NCI-H460 (cell line): ENCODE data around the gene WWC1. TPM values are rescaled to one million over a fixed set of nuclear protein-coding genes. Genes with fewer than 3 reads are reported as not detected.
"Not testable (repeated sequence)": the region's sequence is repeated elsewhere in the genome, so short reads cannot be mapped to it uniquely, and the experiment has no call there.

Experiments used
- DNase-seq: peaks from one replicate; pipeline ENCODE4 v3.0.0-alpha.2; 2016; ENCODE audit warnings: low read depth; ENCODE audit errors: extremely low read depth
- total RNA-seq: library from RNA; depleted of rRNA; stranded (reverse); fragments of >200 nt; shearing (Covaris generic); gene quantifications from 2 replicates; pipeline ENCODE4 v1.2.3, GENCODE V29; 2014

Gene WWC1
- total RNA-seq, 1 experiment from 2014 or later, result 19.0 TPM

GRCh38 chr5:168328814-168329213 lies 37.4 kb downstream of the WWC1 start:
- DNase-seq, result no peak

DNA sequence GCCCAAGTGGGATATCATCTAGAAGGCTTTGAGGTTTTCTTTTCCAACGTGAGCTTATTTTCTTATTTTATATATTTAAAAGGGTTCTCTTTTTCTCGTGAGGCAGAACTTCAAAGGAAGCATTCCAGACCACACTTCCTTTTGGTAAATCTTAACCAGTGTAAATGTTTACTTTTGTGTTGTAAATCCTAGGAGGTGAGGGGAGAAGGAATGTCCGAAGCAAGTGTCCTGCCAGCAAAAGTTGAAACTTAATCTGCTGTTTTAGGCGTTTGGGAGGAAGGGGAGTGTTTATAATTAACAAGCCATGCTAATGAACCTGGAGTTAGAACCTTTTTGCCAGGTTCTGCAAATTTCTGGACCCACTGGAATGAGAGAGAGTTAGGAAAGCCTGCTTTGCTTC lies 37.9 kb downstream of the WWC1 start:
- no peak for DNase-seq

DNA sequence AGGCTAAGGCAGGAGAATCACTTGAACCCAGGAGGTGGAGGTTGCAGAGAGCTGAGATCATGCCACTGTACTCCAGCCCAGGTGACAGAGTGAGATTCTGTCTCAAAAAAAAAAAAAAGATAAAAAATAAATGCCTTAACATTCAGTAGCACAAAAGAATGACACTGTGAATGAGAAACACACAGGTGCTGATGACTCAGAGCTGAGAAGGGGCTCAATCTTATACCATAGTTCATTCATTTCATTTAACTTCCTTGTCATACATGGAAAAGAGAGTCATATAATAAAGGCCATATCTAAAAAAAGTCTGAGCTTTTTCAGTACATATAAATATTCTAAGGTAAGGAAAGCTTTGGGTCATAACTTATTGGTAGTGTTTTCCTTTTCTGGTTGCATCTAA lies 40.6 kb downstream of the WWC1 start:
- no peak for DNase-seq

DNA sequence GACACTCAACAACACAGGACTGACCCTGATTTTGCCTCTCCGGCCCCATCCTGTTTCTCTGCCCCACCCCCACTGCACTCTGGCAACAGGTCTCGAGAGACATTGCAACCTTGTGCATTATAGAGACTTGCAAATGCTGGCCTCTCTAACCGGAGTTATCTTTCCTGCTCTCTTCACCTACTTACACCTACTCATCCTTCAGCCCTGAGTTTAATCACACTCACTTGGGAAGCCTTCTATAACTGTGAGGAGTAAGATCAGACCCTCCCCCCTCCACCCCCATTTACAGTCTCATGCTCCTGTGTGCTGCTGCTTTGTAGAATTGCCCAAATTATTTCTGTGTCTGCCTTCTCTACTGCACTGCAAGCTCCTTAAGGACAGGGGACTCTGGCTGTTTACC lies 42.8 kb downstream of the WWC1 start:
- DNase-seq, result no peak

DNA sequence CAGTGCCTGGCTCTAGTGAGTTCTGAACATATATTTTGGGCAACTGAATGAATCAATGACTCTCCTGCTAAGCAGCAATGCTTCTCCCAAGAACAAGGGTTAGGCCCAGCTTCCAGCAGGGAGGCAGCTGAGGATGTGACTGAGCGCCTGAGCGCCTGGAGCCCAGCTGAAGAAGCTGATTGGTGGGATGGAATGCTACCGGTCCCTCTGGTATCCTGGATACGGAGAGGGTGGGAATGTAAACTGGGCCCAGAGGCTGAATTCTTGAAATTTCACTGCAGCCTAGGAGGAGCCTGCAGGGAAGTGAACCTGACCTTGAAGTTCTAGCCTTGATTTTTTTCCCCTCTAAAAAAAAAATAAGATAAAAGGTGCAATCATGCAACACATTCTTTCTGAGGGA lies 43.2 kb downstream of the WWC1 start:
- DNase-seq, result no peak

DNA sequence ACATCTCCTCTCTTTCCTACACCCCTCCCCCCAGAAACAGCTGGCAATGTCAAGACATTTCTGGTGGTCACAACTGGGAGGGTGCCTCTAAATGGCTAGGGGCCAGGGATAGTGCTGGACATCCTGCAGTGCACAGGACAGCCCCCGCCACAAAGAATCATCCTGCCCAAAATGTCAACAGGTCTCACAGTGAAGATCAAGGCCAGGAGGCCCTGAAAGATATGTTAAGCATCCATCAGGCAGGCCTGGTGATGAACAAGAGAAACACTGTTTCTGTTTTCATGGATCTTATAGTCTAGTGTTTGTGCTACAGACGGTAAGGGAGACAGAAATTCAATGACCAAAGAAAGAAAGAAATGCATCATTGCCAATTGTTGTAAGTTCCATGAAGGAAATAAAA lies 45.9 kb downstream of the WWC1 start:
- no peak for DNase-seq

DNA sequence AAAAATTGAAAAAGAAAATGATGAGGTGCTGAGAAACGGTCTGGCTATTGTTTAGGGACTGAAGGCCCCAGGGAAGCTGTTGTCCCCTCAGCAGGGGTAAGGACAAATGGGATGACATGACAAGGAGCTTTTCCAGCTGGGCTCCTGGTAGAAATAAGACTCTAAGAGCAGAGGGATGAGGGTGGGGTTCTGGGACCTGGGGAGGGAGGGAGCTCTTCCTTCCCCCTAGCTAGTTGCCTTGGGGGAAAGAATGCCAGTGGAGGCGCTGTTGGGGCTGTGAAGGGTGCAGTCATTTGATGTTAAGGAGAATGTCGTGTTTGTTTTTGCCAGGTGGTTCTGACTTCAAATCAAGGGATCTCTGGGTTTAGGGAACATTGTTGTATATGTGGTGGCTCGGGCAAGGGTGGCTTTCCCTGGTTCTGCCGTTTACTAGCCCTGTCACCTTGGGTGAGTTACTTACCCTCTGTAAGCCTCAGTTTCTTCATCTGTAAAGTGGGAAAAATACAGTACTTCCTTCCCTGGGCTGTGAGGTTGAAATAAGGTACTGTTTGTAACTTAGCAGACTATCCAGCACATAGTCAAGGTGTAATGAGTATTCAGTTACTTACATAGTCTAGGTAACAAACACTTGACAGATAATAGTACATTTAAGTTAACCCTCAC lies 47.8 kb downstream of the WWC1 start:
- DNase-seq, result no peak

DNA sequence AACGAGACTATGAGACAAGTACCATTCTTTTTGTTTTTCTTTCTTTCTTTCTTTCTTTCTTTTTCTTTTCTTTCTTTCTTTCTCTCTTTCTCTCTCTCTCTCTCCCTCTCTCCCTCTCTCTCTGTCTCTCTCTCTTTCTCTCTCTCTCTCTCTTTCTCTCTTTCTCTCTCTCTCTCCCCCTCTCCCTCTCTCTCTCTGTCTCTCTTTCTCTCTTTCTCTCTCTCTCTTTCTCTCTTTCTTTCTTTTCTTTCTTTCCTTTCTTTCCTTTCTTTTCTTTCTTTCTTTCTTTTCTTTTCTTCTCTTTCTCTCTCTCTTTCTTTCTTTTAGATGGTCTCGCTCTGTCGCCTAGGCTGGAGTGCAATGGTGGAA lies 48.3 kb downstream of the WWC1 start:
- not testable (repeated sequence) for DNase-seq

DNA sequence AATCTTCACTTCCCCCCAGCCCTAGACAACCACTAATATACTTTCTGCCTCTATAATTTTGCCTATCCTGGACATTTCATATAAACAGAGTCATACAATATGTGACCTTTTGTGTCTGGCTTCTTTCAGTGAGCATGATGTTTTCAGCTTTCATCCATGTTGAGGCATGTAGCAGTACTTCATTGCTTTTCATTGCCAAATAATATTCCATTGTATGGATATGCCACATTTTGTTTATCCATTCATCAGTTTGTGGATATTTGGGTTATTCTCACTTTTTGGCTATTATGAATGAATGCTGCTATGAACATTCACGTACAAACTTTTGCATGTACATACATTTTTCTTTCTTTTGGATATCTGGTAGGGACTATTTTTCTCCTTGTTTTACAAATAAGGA lies 49.0 kb downstream of the WWC1 start:
- no peak for DNase-seq

GRCh38 chr5:168341178-168341577 lies 49.7 kb downstream of the WWC1 start:
- DNase-seq, result no peak

- DNase-seq, result no peak
Measured at GRCh38 chr5:168342151-168342825, 50.8 kb downstream of the WWC1 start.

DNA sequence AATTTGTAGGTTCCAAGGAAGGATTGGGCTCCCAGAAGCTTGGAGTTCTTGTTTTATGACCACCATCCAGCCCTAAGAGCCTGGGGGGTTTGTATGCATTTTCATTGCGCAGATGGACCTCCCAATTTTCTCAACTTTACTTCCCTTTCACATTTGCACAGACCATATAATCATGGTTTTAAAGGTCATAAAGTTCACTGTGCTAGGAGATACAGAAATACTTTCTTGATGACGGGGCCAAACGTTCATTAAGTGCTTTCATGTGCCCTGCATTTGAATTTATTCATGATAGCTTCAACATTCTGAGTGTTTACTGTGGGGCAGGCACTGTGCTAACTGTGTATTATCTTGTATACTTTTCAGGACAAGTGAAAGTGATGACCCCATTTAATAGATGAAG lies 51.5 kb downstream of the WWC1 start:
- no peak for DNase-seq

DNA sequence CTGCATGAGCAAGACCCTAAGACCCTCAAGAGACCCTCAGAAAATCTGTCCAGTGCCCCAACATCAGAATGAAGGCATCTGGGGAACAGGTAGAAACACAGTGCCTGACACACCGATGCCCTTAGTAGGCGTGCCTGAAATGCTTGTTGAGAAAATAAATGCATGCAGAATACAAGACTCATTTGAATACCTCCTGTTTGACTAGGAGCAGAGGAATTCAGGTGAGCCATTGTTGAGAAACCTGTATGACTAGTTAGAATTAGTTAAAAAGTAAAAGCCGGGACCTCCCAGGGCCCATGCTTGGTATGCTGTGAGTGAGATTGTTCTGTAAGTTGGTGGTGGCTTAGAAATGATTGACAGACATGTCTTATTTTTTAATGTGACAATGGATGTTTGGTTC lies 55.0 kb downstream of the WWC1 start:
- no peak for DNase-seq

GRCh38 chr5:168347368-168348083 lies 56.1 kb downstream of the WWC1 start:
- no peak for DNase-seq

DNA sequence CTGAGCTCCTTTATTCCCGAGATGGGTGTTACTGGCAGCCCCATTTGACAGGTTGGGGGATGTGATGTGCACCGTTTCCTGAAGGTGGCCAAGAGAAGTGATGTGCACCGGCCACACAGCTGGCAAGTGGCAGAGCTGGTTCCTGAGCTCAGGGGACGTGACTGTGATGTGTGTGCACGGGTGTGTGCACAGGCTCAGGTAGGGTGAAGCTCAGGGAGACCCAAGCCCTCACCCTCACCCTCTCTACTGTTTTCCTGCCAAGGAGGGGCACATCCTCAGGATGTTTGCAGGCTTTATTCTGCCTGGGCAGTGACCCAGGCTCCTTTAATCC lies 56.6 kb downstream of the WWC1 start:
- no peak for DNase-seq

- DNase-seq, result no peak
Measured at GRCh38 chr5:168350315-168350714, 58.9 kb downstream of the WWC1 start.

DNA sequence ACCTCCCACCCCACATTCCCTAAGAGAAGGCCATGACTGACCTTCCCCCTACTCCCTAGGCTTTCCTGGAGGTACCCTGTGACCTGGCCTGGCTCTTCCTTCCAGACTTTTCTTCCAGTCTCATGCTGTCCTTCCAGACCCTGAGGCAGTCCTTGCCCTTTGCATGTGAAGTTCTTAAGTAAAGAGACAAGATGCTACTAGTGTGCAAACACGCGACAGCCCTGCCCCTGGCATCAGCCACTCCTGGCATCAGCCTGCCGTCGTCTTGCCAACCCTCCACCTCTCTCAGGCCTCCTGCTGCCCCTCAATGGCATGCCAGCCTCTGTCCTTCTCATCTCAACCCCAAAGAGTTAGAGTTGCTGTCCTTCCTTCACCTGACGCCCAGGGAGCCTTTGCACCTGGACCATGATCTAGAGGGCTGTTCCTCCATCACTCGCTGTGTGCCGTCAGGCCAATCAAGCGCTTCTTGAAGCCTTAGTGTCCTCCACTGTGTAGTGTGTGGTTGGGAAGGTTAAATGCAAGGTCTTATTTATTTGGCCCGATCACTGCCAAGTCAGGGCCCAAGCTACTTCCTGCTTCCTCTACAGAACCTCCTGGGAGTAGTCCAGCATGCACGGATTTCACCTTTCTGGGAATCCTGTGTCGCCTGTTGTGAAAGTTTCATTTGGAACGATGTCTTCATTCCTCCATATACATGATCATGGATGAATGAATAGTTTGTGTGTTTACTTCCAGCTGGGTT lies 61.9 kb downstream of the WWC1 start:
- DNase-seq, result no peak

DNA sequence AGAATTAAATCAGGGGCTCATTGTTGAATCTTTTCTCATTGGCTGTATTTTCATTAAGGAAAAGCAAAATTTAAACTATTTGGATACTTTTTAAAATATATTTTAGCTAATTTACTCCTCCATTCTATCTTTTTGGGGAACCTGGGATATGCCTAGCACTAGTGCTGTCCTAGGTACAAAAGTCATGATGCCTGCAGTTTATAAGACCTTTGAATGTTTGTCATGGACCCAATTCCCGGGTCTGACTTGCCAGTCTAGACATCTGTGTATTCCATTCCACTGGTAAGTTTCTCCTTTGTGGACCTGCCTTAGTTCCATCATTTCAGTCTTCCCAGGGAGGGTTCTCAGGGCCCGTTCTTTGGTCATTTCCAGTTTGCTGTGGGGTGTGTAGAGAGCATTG lies 63.0 kb downstream of the WWC1 start:
- no peak for DNase-seq

GRCh38 chr5:168356171-168356570 lies 64.7 kb downstream of the WWC1 start:
- no peak for DNase-seq

DNA sequence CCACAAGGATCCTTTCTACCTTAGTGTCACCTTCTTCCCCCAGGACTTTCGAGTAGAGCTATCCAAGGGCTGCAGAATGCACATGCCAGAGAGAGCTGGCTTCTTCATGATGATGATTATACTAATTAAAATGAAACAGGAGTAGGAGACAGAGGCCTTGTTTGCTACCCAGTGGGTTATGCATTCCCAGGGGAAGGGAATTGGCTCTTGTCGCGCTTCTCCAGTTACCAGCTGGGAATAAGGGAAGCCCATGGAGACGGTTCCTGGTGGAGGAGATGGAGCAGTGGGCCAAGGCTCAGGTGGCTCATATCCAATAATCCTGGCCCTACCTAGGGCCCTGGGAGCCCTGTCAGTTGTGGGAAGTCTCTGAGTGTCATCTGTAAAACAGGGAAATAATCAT lies 65.1 kb downstream of the WWC1 start:
- no peak for DNase-seq

GRCh38 chr5:168357876-168358275 lies 66.4 kb downstream of the WWC1 start:
- no peak for DNase-seq
